GM12873 (cell line): ENCODE data around the gene THSD7B.

Source experiments
- CTCF ChIP-seq: IDR thresholded peaks from 2 replicates; pipeline ENCODE4 v1.5.1; 2012; ENCODE audit warnings: low read depth, mild to moderate bottlenecking, moderate library complexity, low read length, control low read depth; ENCODE audit not compliant: insufficient read depth; ENCODE audit errors: missing control alignments

Gene THSD7B

GRCh38 chr2:137590102-137590501 lies 824.8 kb downstream of the THSD7B start:
- no peak for TF ChIP-seq CTCF

- no peak for TF ChIP-seq CTCF
Measured at GRCh38 chr2:137607722-137608318, 842.5 kb downstream of the THSD7B start.

GRCh38 chr2:137638932-137639331 lies 873.6 kb downstream of the THSD7B start:
- TF ChIP-seq CTCF: no peak

- TF ChIP-seq CTCF: no peak
Measured at GRCh38 chr2:137644731-137645130, 879.4 kb downstream of the THSD7B start.

- TF ChIP-seq CTCF: no peak
Measured at GRCh38 chr2:137654046-137654445, 888.7 kb downstream of the THSD7B start.

GRCh38 chr2:137655814-137656213 lies 890.5 kb downstream of the THSD7B start:
- TF ChIP-seq CTCF: no peak

- no peak for TF ChIP-seq CTCF
Measured at GRCh38 chr2:137658433-137658832, 893.1 kb downstream of the THSD7B start.
